Epithelial cell of esophagus (primary cell): ENCODE measurements around the gene LRRN2.

Experiments used
- DNase-seq: peaks from one replicate; pipeline ENCODE4 v3.0.0; 2010; ENCODE audit warnings: low read depth
- H3K4me3 ChIP-seq: 2 replicates; pipeline ENCODE4 v1.5.1; 2011; ENCODE audit warnings: mild to moderate bottlenecking, low read length, control low read depth
- TF ChIP-seq, protein P1 (sequence below): IDR thresholded peaks from 2 replicates; pipeline ENCODE4 v1.5.1; 2011; ENCODE audit warnings: low read depth, mild to moderate bottlenecking, low read length, control low read depth, inconsistent platforms; ENCODE audit not compliant: insufficient read depth; ENCODE audit errors: missing control alignments

The LRRN2 gene

DNA sequence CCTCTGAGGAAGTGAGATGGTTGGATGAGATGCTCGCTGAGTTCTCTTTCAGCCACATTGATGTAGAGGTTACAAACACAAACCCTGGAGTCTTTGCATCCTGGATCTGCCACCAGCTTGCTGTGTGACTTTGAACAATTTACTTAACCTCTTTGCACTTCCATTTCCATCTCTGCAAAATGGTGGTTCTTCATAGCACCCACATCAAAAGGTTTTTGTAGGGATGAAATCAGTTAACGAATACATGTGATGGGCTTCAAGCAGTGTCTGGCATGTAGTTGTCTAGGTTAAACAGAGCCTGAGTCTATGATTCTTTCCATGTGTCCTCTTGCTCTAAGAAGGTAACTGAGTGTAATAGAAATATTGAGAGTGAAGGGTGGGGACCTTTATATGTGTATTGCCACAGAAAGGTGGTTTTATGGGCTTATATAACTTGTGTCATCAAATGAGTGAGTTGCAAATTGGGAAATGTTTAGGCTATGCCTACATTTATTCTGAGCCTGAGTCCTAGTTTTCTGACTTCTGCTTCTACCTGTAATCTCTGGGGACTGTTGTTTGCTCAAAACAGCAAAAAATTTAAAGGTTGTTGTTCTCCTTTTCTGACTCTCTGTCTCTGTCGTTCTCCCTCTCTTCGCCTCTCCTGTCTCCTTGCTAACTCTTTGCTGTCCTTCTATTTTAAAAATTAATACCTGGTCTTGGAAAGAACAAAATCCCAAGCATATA is 27.3 kb upstream of the LRRN2 start:
- DNase-seq, result no peak
- H3K4me3 ChIP-seq, result no peak overlapping the region
- TF ChIP-seq, protein P1, sequence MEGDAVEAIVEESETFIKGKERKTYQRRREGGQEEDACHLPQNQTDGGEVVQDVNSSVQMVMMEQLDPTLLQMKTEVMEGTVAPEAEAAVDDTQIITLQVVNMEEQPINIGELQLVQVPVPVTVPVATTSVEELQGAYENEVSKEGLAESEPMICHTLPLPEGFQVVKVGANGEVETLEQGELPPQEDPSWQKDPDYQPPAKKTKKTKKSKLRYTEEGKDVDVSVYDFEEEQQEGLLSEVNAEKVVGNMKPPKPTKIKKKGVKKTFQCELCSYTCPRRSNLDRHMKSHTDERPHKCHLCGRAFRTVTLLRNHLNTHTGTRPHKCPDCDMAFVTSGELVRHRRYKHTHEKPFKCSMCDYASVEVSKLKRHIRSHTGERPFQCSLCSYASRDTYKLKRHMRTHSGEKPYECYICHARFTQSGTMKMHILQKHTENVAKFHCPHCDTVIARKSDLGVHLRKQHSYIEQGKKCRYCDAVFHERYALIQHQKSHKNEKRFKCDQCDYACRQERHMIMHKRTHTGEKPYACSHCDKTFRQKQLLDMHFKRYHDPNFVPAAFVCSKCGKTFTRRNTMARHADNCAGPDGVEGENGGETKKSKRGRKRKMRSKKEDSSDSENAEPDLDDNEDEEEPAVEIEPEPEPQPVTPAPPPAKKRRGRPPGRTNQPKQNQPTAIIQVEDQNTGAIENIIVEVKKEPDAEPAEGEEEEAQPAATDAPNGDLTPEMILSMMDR, result no peak

DNA sequence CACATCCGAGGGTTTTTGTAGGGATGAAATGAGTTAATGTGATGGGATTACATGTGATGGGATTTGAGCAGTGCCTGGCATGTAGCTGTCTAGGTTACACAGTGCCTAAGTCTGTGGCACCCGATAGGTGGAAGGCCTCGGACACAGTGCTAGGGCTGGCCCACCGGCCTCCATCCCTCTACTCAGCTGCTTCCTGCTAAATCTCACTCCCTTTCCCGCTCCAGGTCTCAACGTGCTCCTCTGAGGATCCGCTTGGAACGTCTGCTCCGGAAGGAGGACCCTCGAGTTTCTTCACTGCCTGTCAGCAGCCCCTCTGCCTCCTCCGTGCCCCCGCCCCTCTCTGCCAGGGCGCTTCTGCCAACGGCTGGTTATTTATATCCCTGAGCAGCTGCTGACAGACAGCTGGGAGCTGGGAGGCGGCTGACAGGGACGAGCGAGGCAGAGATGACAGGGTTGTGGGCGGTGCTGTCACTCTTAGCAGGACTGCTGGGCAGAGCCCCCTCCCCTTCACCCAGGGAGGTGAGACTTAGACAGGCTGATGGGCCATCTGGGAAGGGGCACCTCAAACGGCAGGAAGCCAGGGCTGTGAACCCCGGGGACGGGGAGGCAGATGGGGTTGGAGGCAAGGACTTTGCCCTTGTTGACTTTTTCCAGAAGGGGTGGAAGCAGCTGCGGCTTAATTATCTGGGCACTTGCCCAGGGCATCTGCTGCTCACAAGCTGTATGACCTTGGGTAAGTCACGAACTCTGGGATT is 26.6 kb upstream of the LRRN2 start:
- DNase-seq, result no peak
- TF ChIP-seq, protein P1, result no peak
- no peak overlapping the region for H3K4me3 ChIP-seq

GRCh38 chr1:204711103-204711946 is 25.8 kb upstream of the LRRN2 start:
- H3K4me3 ChIP-seq, result no peak overlapping the region
- DNase-seq, result no peak
- TF ChIP-seq, protein P1, result no peak

GRCh38 chr1:204709960-204710912 is 24.7 kb upstream of the LRRN2 start:
- TF ChIP-seq, protein P1, result no peak
- DNase-seq, result no peak
- H3K4me3 ChIP-seq, result no peak overlapping the region

DNA sequence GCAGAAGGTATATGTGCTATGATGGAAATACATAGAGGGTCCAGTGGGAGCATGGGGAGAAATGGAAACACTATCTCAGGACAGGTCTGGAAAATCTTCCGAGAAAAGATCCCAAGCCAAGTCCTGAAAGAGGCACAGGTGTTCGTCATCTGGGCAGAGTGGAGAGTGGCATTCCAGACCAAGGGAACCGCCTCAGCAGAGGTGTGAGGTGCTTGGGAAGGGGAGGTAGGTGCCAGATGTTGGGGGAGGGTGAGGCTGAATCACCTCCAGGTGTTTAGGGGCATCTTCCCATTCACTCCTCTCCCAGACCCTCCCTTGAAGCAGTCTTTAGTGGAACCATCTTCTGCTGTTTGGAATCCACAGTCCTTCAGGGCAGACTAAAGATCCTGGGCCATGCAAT is 23.5 kb upstream of the LRRN2 start:
- TF ChIP-seq, protein P1, result no peak
- DNase-seq, result no peak
- no peak overlapping the region for H3K4me3 ChIP-seq

GRCh38 chr1:204706838-204707509 is 21.4 kb upstream of the LRRN2 start:
- TF ChIP-seq, protein P1, result no peak
- no peak for DNase-seq
- no peak overlapping the region for H3K4me3 ChIP-seq
